ENCODE results near the gene PRODH2.
A peak's percentile ranks its signal among the peaks of the same experiment; 100 is the strongest.

The PRODH2 gene

DNA sequence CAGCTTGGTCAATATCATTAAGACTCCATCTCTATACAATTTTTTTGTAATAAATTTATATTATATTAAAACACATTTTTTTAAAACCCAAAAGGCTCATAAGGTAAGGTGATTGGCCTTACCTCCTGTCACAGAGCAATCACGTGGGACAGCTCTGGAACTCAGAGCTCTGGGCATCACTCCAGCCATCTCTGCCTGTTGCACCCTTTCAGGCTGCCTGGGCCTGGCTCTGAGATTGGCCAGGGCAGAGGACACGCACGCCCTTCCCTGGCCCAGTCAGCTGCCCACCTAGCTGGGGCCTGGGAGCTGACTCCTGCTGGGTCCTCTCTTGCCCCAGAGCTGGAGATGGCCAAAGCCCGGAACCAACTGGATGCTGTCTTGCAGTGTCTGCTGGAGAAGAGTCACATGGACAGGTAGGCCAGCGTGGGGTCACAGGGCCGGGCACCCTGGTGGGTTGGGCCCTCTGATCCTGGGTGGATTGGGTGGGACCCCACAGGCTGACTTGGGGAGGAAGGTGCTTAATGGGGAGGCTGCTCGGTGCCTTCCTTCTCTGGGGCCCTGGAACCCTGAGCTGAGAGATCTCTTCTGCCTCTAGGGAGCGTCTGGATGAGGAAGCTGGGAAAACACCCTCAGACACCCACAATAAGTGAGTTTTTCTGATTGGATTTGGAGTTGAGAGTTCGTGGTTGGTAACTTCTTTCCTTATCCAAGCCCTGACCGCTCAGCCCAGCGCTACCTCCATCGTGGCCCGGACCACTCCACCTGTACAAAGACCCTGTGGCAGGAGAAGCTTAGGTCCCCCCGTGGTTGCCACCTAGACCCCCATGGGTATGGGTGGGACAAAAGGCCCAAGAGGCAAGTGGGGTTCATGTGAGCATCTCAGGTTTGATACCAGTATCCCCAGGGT is 60.6 kb downstream of the PRODH2 start:
- TF ChIP-seq EZH2phosphoT487 (IDR thresholded peaks at IDR 0.05; ENCODE audit: borderline replicate concordance): no peak
- TF ChIP-seq, protein P1, sequence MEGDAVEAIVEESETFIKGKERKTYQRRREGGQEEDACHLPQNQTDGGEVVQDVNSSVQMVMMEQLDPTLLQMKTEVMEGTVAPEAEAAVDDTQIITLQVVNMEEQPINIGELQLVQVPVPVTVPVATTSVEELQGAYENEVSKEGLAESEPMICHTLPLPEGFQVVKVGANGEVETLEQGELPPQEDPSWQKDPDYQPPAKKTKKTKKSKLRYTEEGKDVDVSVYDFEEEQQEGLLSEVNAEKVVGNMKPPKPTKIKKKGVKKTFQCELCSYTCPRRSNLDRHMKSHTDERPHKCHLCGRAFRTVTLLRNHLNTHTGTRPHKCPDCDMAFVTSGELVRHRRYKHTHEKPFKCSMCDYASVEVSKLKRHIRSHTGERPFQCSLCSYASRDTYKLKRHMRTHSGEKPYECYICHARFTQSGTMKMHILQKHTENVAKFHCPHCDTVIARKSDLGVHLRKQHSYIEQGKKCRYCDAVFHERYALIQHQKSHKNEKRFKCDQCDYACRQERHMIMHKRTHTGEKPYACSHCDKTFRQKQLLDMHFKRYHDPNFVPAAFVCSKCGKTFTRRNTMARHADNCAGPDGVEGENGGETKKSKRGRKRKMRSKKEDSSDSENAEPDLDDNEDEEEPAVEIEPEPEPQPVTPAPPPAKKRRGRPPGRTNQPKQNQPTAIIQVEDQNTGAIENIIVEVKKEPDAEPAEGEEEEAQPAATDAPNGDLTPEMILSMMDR (conservative IDR thresholded peaks at IDR 0.05; ENCODE audit: low read length): no peak
- Histone ChIP-seq H3K9ac (ENCODE audit: low read depth, low read length, poor library complexity, severe bottlenecking) (no peak overlapping the region), H2AFZ (ENCODE audit: low read length) (no peak overlapping the region), H3F3A (ENCODE audit: low read depth) (no peaks in the 10 kb centered on the region), H3K4me2 (ENCODE audit: low read depth, low read length, poor library complexity, severe bottlenecking) (no peak overlapping the region), H3K4me1 (ENCODE audit: insufficient read depth, low read length, poor library complexity, severe bottlenecking) (peaks cover 15% of the 10 kb centered on the region), H3K9me2 (replicated peaks; ENCODE audit: low read depth, low read length) (no peaks in the 10 kb centered on the region), H4K20me1 (ENCODE audit: insufficient read depth, low read length, poor library complexity, severe bottlenecking) (no peaks in the 10 kb centered on the region), H3K79me2 (ENCODE audit: insufficient read depth, low read length) (peaks cover 13% of the 10 kb centered on the region; the same call in 1 of the 2 replicates), H3K27me3 (ENCODE audit: insufficient read depth, low read length, poor library complexity, severe bottlenecking) (no peaks in the 10 kb centered on the region), H3K9me3 (ENCODE audit: insufficient read depth, low read depth, low read length) (no peaks in the 10 kb centered on the region), H3K4me3 (ENCODE audit: low read length, poor library complexity, severe bottlenecking) (no peak overlapping the region), H3K36me3 (ENCODE audit: insufficient read depth, low read length) (no peaks in the 10 kb centered on the region; the same call in 1 of the 2 replicates)

DNA sequence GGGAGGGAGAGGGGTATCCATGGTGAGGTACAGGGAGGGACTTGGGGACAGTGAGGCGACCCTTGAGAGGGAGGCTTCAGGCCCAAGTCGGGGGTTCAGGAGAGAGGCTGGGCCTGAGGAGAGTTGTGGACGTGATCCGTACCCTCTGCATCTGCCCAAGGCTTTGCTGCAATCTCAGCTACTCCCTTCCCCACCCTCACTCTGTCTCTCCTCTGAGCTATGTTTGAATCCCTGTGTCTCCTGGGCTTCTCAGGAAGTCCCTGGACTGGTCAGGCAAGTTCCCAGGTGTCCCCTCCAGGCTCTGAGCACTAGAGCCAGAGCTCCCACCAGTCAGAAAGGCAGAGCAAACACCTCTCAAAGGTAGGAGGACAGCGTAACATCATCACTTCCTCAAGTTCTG is 62.5 kb downstream of the PRODH2 start:
- no peaks in the 10 kb centered on the region for H3K9me2 ChIP-seq (replicated peaks; ENCODE audit: low read depth, low read length)
- no peaks in the 10 kb centered on the region; the same call in 1 of the 2 replicates for H3K36me3 ChIP-seq (ENCODE audit: insufficient read depth, low read length)
- no peaks in the 10 kb centered on the region for H3K9me3 ChIP-seq (ENCODE audit: insufficient read depth, low read depth, low read length)
- H3K4me2 ChIP-seq (ENCODE audit: low read depth, low read length, poor library complexity, severe bottlenecking): peak overlapping the region; percentile 78
- no peaks in the 10 kb centered on the region for H3F3A ChIP-seq (ENCODE audit: low read depth)
- no peak overlapping the region for H2AFZ ChIP-seq (ENCODE audit: low read length)
- H3K27me3 ChIP-seq (ENCODE audit: insufficient read depth, low read length, poor library complexity, severe bottlenecking): no peaks in the 10 kb centered on the region
- no peaks in the 10 kb centered on the region for H4K20me1 ChIP-seq (ENCODE audit: insufficient read depth, low read length, poor library complexity, severe bottlenecking)
- peaks cover 22% of the 10 kb centered on the region for H3K79me2 ChIP-seq (ENCODE audit: insufficient read depth, low read length)
- H3K4me1 ChIP-seq (ENCODE audit: insufficient read depth, low read length, poor library complexity, severe bottlenecking): peaks cover 23% of the 10 kb centered on the region
- TF ChIP-seq, protein P1 (conservative IDR thresholded peaks at IDR 0.05; ENCODE audit: low read length): no peak
- no peak for TF ChIP-seq EZH2phosphoT487 (IDR thresholded peaks at IDR 0.05; ENCODE audit: borderline replicate concordance)
- H3K9ac ChIP-seq (ENCODE audit: low read depth, low read length, poor library complexity, severe bottlenecking): no peak overlapping the region
- H3K4me3 ChIP-seq (ENCODE audit: low read length, poor library complexity, severe bottlenecking): peak overlapping the region; percentile 16

Data from Loucy (cell line).